Measurements from ENCODE around the gene UXT.
"Not testable (repeated sequence)": the region's sequence is repeated elsewhere in the genome, so short reads cannot be mapped to it uniquely, and the experiment has no call there.

UXT gene

DNA sequence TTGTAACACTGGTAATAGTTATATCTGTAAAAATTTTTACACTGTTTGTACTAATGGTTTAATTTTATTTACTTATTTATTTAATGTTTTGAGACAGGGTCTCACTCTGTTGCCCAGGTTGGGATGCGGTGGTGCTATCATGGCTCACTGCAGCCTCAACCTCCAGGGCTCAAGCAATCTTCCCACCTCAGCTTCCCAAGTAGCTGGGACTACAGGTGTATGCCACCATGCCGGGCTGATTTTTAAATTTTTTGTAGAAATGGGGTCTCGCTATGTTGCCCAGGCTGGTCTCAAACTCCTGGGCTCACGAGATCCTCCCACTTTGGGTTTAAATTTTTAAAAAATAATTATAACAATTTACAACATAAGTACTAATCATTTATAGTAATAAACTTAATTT, 55.9 kb downstream of the UXT start:
- H3K4me3 ChIP-seq (ENCODE audit: low read depth, low read length); H3K4me1 ChIP-seq (ENCODE audit: control insufficient read depth, insufficient read depth, low read length); H3K9me3 ChIP-seq (ENCODE audit: control insufficient read depth, insufficient read depth, low read depth, low read length); CTCF ChIA-PET; H3K27ac ChIP-seq (ENCODE audit: extremely low read depth, low read depth, low read length); H3K36me3 ChIP-seq (ENCODE audit: control insufficient read depth in 2 of 2, insufficient read depth in 1 of 2, low read length in 2 of 2); POLR2A ChIA-PET: not testable (repeated sequence)
- peak; percentile 72; the same call in 1 of the 2 replicates for TF ChIP-seq ZNF121 (tag by site-specific recombination; IDR thresholded peaks at IDR 0.05)
